HepG2 (cell line): ENCODE results near the gene GADL1. TPM values are rescaled to one million over a fixed set of nuclear protein-coding genes. Genes with fewer than 3 reads are reported as not detected.

Experiments used
- ATAC-seq: fragments of 200-7000 bp; cut with Tn5 transposase; 3 replicates; pipeline ENCODE4 v1.9.1; 2020; ENCODE audit warnings: mild to moderate bottlenecking, moderate library complexity
- BruUV-seq: library from RNA; stranded (reverse); fragments of 400-500 nt; replicated peaks from 2 replicates; lab custom pipeline; 2021; lab: Mats Ljungman, UMichigan
- CTCF ChIA-PET: fragments of 300-600 bp; formaldehyde crosslinking; extraction: SDS; loops from one replicate; lab custom pipeline; 2021; ENCODE audit warnings: low total read pairs, inconsistent platforms, low intra/inter-chr PET ratio; lab: Yijun Ruan, JAX
- POLR2A ChIA-PET: fragments of 350-600 bp; sonication (Branson Sonifier 250); formaldehyde crosslinking; loops from one replicate; lab custom pipeline; 2020; ENCODE audit warnings: antibody characterized with exemption, inconsistent platforms; lab: Yijun Ruan, JAX
- DNase-seq: peaks from one replicate; pipeline ENCODE4 v3.0.0-alpha.2; 2015; ENCODE audit warnings: low spot score
- FAIRE-seq: peaks from 3 replicates; lab custom pipeline; 2011; peaks lifted over from hg19 to GRCh38; lab: Jason Lieb, UNC
- H2AFZ ChIP-seq: one replicate; pipeline ENCODE4 v1.6.1; 2011; ENCODE audit warnings: low read length, inconsistent platforms
- H3K27ac ChIP-seq: fragments of 300-600 bp; 3 replicates; pipeline ENCODE4 v1.8.0; 2011; ENCODE audit warnings: mixed run types, mild to moderate bottlenecking, mixed read lengths, low read length, inconsistent platforms; ENCODE audit not compliant: insufficient read depth; ENCODE audit errors: extremely low read length
- H3K27me3 ChIP-seq, 2 experiments: fragments of 200-600 bp in 1 of 2; 2 replicates in 1 of 2; 3 replicates in 1 of 2; pipeline versions ENCODE4 v1.6.0 to v1.8.0; 2011; ENCODE audit warnings: low read length in 2 of 2, mild to moderate bottlenecking in 2 of 2, moderate library complexity in 2 of 2, inconsistent platforms in 1 of 2; ENCODE audit not compliant: insufficient read depth in 2 of 2, control insufficient read depth in 1 of 2
- H3K36me3 ChIP-seq, 2 experiments: fragments of 200-600 bp in 1 of 2; replicated peaks in 1 of 2; 2 replicates in 1 of 2; 3 replicates in 1 of 2; pipeline versions ENCODE4 v1.5.1 to v1.8.0; 2011; ENCODE audit warnings: low read length in 2 of 2, inconsistent platforms in 1 of 2; ENCODE audit not compliant: insufficient read depth in 2 of 2, control insufficient read depth in 1 of 2
- H3K4me1 ChIP-seq: 2 replicates; pipeline ENCODE4 v1.5.1; 2012; ENCODE audit warnings: low read length, inconsistent platforms; ENCODE audit not compliant: insufficient read depth
- H3K4me2 ChIP-seq: 2 replicates; pipeline ENCODE4 v1.6.0; 2011; ENCODE audit warnings: low read depth, low read length, inconsistent platforms
- H3K4me3 ChIP-seq, 3 experiments: fragments of 200-600 bp in 1 of 3; sonication (generic), shearing (Covaris generic) in 1 of 3; replicated peaks in 1 of 3; 2 replicates each; pipeline ENCODE4 v1.5.1; 2011 to 2016; ENCODE audit warnings: low read length in 3 of 3, inconsistent platforms in 2 of 3, low read depth in 2 of 3, mild to moderate bottlenecking in 2 of 3, control low read depth in 1 of 3, mixed read lengths in 1 of 3; ENCODE audit not compliant: insufficient read depth in 1 of 3
- H3K79me2 ChIP-seq: one replicate; pipeline ENCODE4 v1.6.1; 2011; ENCODE audit warnings: low read length, inconsistent platforms; ENCODE audit not compliant: insufficient read depth
- H3K9ac ChIP-seq: 2 replicates; pipeline ENCODE4 v1.6.0; 2011; ENCODE audit warnings: mild to moderate bottlenecking, low read depth, low read length, inconsistent platforms; ENCODE audit not compliant: insufficient read depth
- H3K9me3 ChIP-seq: 2 replicates; pipeline ENCODE4 v1.5.1; 2012; ENCODE audit warnings: mild to moderate bottlenecking, low read length
- H4K20me1 ChIP-seq: 2 replicates; pipeline ENCODE4 v1.6.0; 2011; ENCODE audit warnings: inconsistent platforms, mild to moderate bottlenecking, low read length, moderate library complexity; ENCODE audit not compliant: insufficient read depth
- GZF1 ChIP-seq: sonication (generic); formaldehyde crosslinking; IDR thresholded peaks from 2 replicates; pipeline ENCODE4 v1.5.1; 2020; ENCODE audit warnings: mild to moderate bottlenecking, missing genetic modification reagents
- HNF4A ChIP-seq: sonication (generic); formaldehyde crosslinking; IDR thresholded peaks from 2 replicates; pipeline ENCODE4 v1.4.0; 2020; ENCODE audit warnings: missing genetic modification reagents
- KDM2A ChIP-seq: sonication (generic); formaldehyde crosslinking; IDR thresholded peaks from 2 replicates; pipeline ENCODE4 v1.4.0; 2020; ENCODE audit warnings: low read depth, missing genetic modification reagents, borderline replicate concordance
- POLR2AphosphoS5 ChIP-seq: IDR thresholded peaks from 2 replicates; pipeline ENCODE4 v1.6.1; 2012; ENCODE audit warnings: low read depth, low read length
- POLR2G ChIP-seq: fragments of 200-400 bp; formaldehyde crosslinking; IDR thresholded peaks from 2 replicates; pipeline ENCODE4 v1.6.1; 2018; ENCODE audit warnings: mild to moderate bottlenecking, low read depth, low read length, moderate library complexity
- RBM22 ChIP-seq: fragments of 200-400 bp; formaldehyde crosslinking; optimal IDR thresholded peaks from 2 replicates; pipeline ENCODE3; 2017; ENCODE audit warnings: mild to moderate bottlenecking, low read length, moderate library complexity
- SPEN ChIP-seq: sonication (generic); formaldehyde crosslinking; IDR thresholded peaks from 2 replicates; pipeline ENCODE4 v1.5.1; 2020; ENCODE audit warnings: low read depth, mild to moderate bottlenecking, missing genetic modification reagents
- TARDBP ChIP-seq: sonication (generic); formaldehyde crosslinking; IDR thresholded peaks from 2 replicates; pipeline ENCODE4 v1.8.0; 2022; ENCODE audit warnings: mild to moderate bottlenecking, missing genetic modification reagents
- ZNF121 ChIP-seq: sonication (generic); formaldehyde crosslinking; IDR thresholded peaks from 2 replicates; pipeline ENCODE4 v1.5.0; 2020; ENCODE audit warnings: mild to moderate bottlenecking, missing genetic modification reagents
- WGBS: methylation state at CpG from one replicate; pipeline ENCODE4 v1.1.6; 2017; ENCODE audit warnings: low lambda C conversion rate; 5-methylcytosine and 5-hydroxymethylcytosine counted together
- in situ Hi-C: cut with HindIII; loops from 2 replicates; pipeline ENCODE4 v1.10.0; 2017; ENCODE audit warnings: low pct_unique_long_range_greater_than_20kb; ENCODE audit not compliant: extremely low pct_ligation_motif_present
- intact Hi-C: fragments of 100-400 bp; cut with micrococcal nuclease; formaldehyde crosslinking; loops from one replicate; pipeline ENCODE4 v1.10.0; 2022; ENCODE audit not compliant: unreplicated experiment
- polyA plus RNA-seq, 8 experiments: library from polyadenylated mRNA; depleted of rRNA in 3 of 8; stranded (reverse) in 7 of 8; unstranded in 1 of 8; fragments of >200 nt; fragmentation: Illumina TruSeq in 4 of 8; extraction: Trizol in 4 of 8; gene quantifications; 2 replicates each; pipeline versions ENCODE4 v1.2.1 to v1.2.3, GENCODE V29; 2011 to 2016; ENCODE audit warnings: low read depth in 4 of 8, missing spikeins in 1 of 8, mixed read lengths in 1 of 8; ENCODE audit not compliant: insufficient read depth in 1 of 8
- total RNA-seq, 5 experiments: library from RNA; depleted of rRNA; stranded (reverse); fragments of >200 nt; fragmentation: Illumina TruSeq; extraction: Trizol; gene quantifications; 2 replicates each; pipeline ENCODE4 v1.2.3, GENCODE V29; 2016; ENCODE audit warnings: low read depth in 1 of 5
- TF ChIP-seq, protein P1 (sequence below): sonication (generic); formaldehyde crosslinking; IDR thresholded peaks from 2 replicates; pipeline ENCODE4 v1.8.0; 2022; ENCODE audit warnings: mild to moderate bottlenecking, missing genetic modification reagents, borderline replicate concordance
- TF ChIP-seq, protein P2 (sequence below): sonication (generic); formaldehyde crosslinking; conservative IDR thresholded peaks from 2 replicates; pipeline ENCODE4 v1.4.0; 2020; ENCODE audit warnings: missing genetic modification reagents

Gene GADL1
- total and polyA plus RNA-seq, 2 of the 13 experiments (the other 11 are each of a cell fraction or from before 2014, with no cell fraction given), result not detected

DNA sequence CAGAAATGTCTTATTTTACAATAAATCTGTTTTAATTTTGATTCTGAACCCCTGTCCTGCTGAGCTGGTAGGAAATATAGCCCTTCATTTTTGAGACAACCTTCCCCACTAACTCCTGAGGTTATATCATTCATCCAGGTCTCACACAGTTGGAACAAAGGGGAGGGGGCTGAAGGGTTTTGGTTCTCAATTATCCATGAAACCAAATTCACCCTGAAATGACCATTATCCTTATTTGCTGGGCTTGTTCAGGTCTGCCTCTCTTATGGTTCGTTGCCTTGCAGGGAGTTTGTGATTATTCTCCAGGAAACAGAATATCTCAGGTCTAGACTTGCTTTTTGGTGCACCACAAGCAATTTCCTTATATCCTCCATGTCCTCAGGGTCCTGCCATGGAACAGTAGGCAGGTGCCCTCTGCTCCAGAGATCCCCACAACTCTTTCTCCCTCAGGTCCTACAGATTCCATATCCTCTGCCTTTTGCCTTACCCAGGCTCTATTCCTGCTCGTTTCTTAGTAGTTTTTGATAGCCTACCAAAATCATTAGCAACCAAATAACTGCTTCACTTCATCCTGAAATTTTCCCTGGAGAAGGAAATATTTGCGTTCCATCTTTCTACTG is 193.6 kb downstream of the GADL1 start (continued):
- TF ChIP-seq KDM2A (CRISPR knock-in tag) (0 out of 2 replicates have a peak, but pooled peaks have one; percentile 28), POLR2AphosphoS5 (peak; percentile 4; the same call in 1 of the 2 replicates), TARDBP (peak; percentile 32; the same call in 1 of the 2 replicates), GZF1 (CRISPR knock-in tag) (no peak), ZNF121 (CRISPR knock-in tag) (no peak), POLR2G (peak; percentile 66), SPEN (CRISPR knock-in tag) (no peak)
- TF ChIP-seq, protein P1, sequence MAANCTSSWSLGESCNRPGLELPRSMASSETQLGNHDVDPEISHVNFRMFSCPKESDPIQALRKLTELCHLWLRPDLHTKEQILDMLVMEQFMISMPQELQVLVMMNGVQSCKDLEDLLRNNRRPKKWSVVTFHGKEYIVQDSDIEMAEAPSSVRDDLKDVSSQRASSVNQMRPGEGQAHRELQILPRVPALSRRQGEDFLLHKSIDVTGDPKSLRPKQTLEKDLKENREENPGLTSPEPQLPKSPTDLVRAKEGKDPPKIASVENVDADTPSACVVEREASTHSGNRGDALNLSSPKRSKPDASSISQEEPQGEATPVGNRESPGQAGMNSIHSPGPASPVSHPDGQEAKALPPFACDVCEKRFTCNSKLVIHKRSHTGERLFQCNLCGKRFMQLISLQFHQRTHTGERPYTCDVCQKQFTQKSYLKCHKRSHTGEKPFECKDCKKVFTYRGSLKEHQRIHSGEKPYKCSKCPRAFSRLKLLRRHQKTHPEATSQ, result peak; percentile 21; the same call in 1 of the 2 replicates
- TF ChIP-seq, all 625 proteins: peak for 6

DNA sequence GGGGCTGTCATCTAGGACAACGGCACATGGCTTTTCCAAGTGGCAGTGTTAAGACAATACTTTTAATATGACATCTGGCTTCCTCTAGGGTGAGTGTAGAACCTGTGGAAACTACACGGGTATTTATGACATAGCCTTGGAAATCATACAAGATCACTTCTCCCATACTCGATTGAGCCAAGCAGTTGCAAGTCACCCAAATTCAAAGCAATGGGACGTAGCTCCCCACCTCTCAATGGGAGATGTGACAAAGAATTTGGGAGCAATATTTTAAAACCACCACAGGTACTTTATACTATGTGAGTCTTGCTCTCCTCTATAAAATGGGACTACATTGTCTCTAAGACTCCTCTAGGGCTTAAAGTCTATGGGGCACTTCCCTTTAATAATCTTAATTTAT is 194.5 kb downstream of the GADL1 start:
- 97% methylated on average over 4 of the region's 4 CpGs for WGBS
- CTCF ChIA-PET, result no interaction called here

More for the DNA sequence above, 194.5 kb downstream of the GADL1 start:
- DNase-seq (no peak), ATAC-seq (no peak; the same call in 2 of the 3 replicates)
- TF ChIP-seq, protein P2, sequence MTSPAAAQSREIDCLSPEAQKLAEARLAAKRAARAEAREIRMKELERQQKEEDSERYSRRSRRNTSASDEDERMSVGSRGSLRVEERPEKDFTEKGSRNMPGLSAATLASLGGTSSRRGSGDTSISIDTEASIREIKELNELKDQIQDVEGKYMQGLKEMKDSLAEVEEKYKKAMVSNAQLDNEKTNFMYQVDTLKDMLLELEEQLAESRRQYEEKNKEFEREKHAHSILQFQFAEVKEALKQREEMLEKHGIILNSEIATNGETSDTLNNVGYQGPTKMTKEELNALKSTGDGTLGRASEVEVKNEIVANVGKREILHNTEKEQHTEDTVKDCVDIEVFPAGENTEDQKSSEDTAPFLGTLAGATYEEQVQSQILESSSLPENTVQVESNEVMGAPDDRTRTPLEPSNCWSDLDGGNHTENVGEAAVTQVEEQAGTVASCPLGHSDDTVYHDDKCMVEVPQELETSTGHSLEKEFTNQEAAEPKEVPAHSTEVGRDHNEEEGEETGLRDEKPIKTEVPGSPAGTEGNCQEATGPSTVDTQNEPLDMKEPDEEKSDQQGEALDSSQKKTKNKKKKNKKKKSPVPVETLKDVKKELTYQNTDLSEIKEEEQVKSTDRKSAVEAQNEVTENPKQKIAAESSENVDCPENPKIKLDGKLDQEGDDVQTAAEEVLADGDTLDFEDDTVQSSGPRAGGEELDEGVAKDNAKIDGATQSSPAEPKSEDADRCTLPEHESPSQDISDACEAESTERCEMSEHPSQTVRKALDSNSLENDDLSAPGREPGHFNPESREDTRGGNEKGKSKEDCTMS (CRISPR knock-in tag), result no peak
- TF ChIP-seq POLR2G (peak; percentile 70), HNF4A (CRISPR knock-in tag) (no peak), POLR2AphosphoS5 (no peak), RBM22 (peak; percentile 94)
- TF ChIP-seq, all 625 proteins: peak for 2
- Histone ChIP-seq H3K79me2 (no peaks in the 10 kb centered on the region), H2AFZ (no peak overlapping the region), H3K27me3 (no peaks in the 10 kb centered on the region), H3K9me3 (peaks cover 5% of the 10 kb centered on the region; the same call in 1 of the 2 replicates), H3K4me1 (no peaks in the 10 kb centered on the region), H3K27ac (no peak overlapping the region), H3K4me3 (no peak overlapping the region), H3K4me2 (no peak overlapping the region), H3K9ac (no peak overlapping the region), H3K36me3 (peaks cover 4 to 11% of the 10 kb centered on the region in 2 experiments; a peak in 4 of 5 replicates), H4K20me1 (peaks cover 3% of the 10 kb centered on the region; the same call in 1 of the 2 replicates)
- BruUV-seq, result no TSS peak
- intact Hi-C loops, result loop anchor here (10.0 kb wide), 1 partner anchor 205 kb away; no protein-coding TSS in a partner anchor
- POLR2A ChIA-PET, result no interaction called here
- in situ Hi-C loops, result no loop called here
- no peak for FAIRE-seq
